Upper lobe of left lung (tissue), 4 donors: Measurements from ENCODE around the gene GRIK2.

Source experiments
- EP300 ChIP-seq, 4 donors: sonication (generic); formaldehyde crosslinking; IDR thresholded peaks; one replicate each; pipeline ENCODE4 v1.5.1; 2017; ENCODE audit warnings: antibody characterized with exemption in 4 of 4, control low read depth in 2 of 4
- POLR2AphosphoS5 ChIP-seq, 2 donors: sonication (generic); formaldehyde crosslinking; IDR thresholded peaks; one replicate each; pipeline ENCODE4 v1.5.1; 2017; ENCODE audit warnings: antibody characterized with exemption in 2 of 2
- TF ChIP-seq, protein P1 (sequence below), 6 experiments: fragments of 450-650 bp in 4 of 6; fragments of 200-600 bp in 2 of 6; sonication (generic) in 2 of 6; IDR thresholded peaks; one replicate each; pipeline ENCODE4 v1.5.1; 2016 to 2019; ENCODE audit warnings: antibody characterized with exemption in 6 of 6

DNA sequence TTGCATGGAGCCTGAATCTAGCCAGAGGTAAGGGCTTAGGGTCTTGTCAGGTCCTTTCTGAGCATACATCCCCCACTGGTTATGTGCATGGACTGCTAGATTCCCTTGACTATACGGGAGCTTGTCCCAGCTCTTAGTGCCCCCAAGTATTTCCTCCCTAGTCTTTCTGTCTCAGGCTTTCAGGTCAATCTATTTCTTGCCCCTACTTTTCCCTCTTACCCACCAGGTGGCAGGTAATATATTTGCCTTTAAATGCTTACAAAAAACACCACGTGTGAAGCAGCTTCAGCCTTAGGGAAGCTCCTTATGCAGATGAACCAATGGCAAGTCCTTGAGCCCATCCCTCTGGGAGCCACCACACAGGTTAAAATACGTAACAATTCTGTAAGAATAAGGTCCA, 454.2 kb downstream of the GRIK2 start:
- TF ChIP-seq, protein P1, sequence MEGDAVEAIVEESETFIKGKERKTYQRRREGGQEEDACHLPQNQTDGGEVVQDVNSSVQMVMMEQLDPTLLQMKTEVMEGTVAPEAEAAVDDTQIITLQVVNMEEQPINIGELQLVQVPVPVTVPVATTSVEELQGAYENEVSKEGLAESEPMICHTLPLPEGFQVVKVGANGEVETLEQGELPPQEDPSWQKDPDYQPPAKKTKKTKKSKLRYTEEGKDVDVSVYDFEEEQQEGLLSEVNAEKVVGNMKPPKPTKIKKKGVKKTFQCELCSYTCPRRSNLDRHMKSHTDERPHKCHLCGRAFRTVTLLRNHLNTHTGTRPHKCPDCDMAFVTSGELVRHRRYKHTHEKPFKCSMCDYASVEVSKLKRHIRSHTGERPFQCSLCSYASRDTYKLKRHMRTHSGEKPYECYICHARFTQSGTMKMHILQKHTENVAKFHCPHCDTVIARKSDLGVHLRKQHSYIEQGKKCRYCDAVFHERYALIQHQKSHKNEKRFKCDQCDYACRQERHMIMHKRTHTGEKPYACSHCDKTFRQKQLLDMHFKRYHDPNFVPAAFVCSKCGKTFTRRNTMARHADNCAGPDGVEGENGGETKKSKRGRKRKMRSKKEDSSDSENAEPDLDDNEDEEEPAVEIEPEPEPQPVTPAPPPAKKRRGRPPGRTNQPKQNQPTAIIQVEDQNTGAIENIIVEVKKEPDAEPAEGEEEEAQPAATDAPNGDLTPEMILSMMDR (IDR thresholded peaks at IDR 0.05), result no peak
- no peak for TF ChIP-seq POLR2AphosphoS5 (IDR thresholded peaks at IDR 0.05)
- no peak for TF ChIP-seq EP300 (IDR thresholded peaks at IDR 0.05)
